ENCODE measurements around the gene GOLT1A.

GRCh38 chr1:204196068-204196795 is 17.6 kb downstream of the GOLT1A start, which contains the start of gene KISS1:
- TF ChIP-seq CTCF (IDR thresholded peaks at IDR 0.05) (no peak), ZFX (IDR thresholded peaks at IDR 0.05; ENCODE audit: borderline replicate concordance) (no peak)

All from 22Rv1 (cell line).